ENCODE data around the gene MR1.

Gene MR1

DNA sequence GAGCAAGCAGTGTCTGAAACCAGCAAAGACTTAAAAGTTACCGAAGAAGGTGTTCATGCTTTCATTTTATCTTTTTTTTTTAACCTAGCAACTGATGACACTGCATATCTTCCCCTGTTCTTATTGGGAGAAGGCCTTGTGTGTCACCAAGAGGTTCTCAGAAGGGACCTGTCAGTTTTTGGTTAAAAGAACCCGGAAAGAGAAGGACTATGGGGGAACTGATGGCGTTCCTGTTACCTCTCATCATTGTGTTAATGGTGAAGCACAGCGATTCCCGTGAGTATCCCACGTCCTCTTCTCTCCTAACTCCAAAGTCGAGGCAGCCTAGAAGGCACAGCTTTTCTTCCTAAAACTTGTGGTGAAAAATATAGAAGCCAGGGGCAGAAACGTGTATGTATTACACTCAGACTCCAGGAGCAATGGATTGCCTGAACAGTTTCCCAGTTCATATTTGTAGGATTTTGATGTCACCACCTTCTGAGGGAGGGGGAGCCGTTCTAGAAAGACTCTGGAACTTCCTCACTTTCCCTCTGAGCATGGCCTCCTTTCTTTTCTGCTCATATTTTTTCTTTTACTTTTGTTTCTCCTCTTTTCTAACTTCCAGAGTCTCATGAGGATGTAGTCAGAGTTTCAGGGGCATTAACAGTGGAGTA is at the start of gene MR1:
Gene MR1 (plus strand): TSS at position 185 of the 653 bp plus-strand sequence. CDS start 25 bp downstream, at position 210.
- TF ChIP-seq, protein P1, sequence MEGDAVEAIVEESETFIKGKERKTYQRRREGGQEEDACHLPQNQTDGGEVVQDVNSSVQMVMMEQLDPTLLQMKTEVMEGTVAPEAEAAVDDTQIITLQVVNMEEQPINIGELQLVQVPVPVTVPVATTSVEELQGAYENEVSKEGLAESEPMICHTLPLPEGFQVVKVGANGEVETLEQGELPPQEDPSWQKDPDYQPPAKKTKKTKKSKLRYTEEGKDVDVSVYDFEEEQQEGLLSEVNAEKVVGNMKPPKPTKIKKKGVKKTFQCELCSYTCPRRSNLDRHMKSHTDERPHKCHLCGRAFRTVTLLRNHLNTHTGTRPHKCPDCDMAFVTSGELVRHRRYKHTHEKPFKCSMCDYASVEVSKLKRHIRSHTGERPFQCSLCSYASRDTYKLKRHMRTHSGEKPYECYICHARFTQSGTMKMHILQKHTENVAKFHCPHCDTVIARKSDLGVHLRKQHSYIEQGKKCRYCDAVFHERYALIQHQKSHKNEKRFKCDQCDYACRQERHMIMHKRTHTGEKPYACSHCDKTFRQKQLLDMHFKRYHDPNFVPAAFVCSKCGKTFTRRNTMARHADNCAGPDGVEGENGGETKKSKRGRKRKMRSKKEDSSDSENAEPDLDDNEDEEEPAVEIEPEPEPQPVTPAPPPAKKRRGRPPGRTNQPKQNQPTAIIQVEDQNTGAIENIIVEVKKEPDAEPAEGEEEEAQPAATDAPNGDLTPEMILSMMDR (IDR thresholded peaks at IDR 0.05; ENCODE audit: control insufficient read depth, insufficient read depth, low read depth, low read length, missing control alignments): no peak
- peak within 1 kb of the TSS; percentile 45 for H3K4me3 ChIP-seq (ENCODE audit: control insufficient read depth, low read depth, low read length)
- DNase-seq (ENCODE audit: low read depth): peak; percentile 81

DNA sequence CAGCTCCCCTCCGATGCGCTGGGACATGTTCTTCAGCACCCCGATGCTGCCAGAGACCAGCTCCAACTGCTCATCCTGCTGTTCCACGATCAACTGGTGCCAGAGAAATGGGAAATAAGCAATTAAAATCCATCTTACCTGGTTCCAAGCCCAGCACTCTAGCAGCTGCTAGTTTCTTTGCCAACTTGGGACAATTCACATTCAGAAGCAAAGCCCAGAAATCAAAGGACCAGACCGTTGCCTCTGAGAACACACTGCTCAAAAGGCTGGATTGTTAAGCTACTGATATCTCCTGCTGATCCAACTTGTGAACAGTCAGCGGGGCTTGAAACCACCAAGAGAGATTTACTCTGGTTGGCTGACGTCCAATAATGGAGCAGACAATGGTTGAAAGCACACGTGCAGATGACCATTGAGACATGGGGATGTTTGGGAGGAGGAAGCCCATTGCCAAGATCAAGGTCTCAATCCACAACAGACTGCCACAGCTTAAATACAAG is 45.5 kb upstream of the MR1 start:
- no peak overlapping the region for H3K4me3 ChIP-seq (ENCODE audit: control insufficient read depth, low read depth, low read length)
- DNase-seq (ENCODE audit: low read depth): no peak
- TF ChIP-seq, protein P1 (IDR thresholded peaks at IDR 0.05; ENCODE audit: control insufficient read depth, insufficient read depth, low read depth, low read length, missing control alignments): no peak

DNA sequence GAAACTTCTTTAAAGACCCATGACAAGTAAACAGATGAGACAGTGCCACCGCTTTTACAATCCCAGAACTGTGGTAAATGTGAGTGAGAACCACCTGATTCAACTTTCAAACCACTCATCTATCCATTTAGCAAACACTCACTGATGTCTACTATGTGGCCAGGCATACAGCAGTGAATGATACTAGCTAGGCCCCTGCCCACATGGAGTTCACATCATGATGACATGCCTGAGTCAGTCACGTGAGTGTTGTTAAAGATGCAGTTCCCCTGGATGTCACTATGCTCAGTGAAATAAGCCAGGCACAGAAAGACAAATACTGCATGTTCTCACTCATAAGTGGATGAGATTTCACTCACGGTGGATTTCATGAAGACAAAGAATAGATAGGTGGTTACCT is 39.5 kb upstream of the MR1 start:
- TF ChIP-seq, protein P1 (IDR thresholded peaks at IDR 0.05; ENCODE audit: control insufficient read depth, insufficient read depth, low read depth, low read length, missing control alignments): no peak
- DNase-seq (ENCODE audit: low read depth): no peak
- H3K4me3 ChIP-seq (ENCODE audit: control insufficient read depth, low read depth, low read length): no peak overlapping the region

DNA sequence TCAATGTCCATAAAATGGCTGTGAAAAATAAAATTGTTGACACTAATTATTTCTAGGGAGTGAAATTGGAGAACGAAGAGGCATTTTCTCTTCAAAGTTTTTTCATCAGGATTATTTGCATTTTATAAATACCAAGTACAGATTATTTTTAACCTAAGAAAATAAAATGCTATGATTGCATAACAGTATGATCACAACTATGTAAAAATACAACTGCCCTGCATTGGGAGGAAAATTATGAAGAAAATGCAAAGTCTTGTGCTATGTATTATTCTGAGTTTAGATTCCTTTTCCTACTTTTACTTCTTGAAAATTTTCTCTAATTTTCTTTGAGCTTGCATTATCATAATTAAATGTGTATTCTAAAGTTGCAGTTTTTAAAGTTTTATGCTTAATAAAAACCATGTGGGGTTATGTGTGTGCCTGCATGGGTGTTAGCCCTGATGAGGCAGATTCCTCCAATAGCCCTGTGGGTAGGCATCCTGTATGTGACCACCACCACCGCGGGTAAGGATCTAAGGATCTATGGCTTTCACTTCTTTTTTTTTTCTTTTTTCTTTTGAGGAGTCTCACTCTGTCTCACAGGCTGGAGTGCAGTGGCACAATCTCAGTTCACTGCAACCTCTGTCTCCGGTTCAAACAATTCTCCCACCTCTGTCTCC is 35.8 kb upstream of the MR1 start:
- TF ChIP-seq, protein P1 (IDR thresholded peaks at IDR 0.05; ENCODE audit: control insufficient read depth, insufficient read depth, low read depth, low read length, missing control alignments): no peak
- DNase-seq (ENCODE audit: low read depth): no peak
- H3K4me3 ChIP-seq (ENCODE audit: control insufficient read depth, low read depth, low read length): no peak overlapping the region

DNA sequence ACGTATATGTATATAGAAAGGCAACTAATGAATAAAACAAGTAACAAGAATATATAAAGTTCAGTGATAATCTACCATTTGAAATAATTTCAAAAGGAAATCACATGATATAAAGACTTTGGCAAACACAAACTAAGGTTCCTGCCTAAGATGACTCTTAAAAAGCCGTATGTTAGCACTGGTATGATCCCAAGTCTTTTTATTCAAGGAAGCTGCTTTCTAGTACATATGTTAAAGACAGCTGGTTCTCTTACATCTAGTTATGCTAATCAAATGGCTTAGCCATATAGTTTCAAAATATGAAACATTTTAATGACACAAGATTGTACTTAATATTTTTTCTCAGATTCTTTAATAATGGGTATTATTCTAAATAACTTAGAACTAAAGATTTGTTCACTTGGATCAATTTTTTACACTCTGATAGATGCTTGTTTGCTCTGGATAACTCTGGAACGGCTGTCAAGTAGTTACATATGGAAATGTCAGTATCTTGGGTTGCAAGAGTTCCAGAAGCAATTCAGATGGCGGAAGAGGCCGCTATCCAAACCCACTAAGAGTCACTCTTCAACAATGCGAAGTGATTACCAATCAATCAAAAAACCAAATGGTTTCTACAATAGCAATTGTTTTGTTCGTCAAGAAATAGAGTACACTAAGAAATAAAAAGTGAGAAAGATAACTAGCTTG is 32.5 kb upstream of the MR1 start:
- H3K4me3 ChIP-seq (ENCODE audit: control insufficient read depth, low read depth, low read length): no peak overlapping the region
- TF ChIP-seq, protein P1 (IDR thresholded peaks at IDR 0.05; ENCODE audit: control insufficient read depth, insufficient read depth, low read depth, low read length, missing control alignments): no peak
- DNase-seq (ENCODE audit: low read depth): no peak

DNA sequence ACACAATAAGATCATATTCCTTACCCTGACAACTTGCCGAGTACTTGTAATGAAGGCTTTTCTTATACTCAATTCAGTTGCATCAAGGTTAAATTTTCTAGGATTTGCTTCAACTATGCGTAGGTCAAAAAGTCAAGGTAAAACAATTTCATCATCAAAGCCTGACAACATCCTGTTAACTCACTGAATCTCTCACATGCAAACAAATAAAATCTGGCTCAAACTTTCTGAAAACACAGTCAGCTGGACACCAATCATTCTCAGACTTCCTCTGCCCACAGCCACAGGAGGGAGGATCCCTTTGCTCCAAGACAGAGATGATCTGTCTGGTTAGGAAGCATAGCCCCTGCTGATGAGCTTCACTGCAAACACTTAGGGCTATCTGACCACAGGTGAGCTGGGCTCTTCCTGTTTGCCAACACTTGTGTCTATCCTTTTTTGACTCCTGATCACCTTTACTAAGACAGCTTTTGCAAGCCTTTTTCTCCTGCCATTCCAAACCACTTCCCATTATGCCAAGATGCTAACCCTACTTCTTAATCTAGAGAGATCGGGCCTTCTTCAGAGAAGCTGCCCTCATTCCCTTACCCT is 31.1 kb upstream of the MR1 start:
- DNase-seq (ENCODE audit: low read depth): no peak
- H3K4me3 ChIP-seq (ENCODE audit: control insufficient read depth, low read depth, low read length): no peak overlapping the region
- TF ChIP-seq, protein P1 (IDR thresholded peaks at IDR 0.05; ENCODE audit: control insufficient read depth, insufficient read depth, low read depth, low read length, missing control alignments): no peak
